ENCODE results near the gene STK39.

- TF ChIP-seq CTCF (optimal IDR thresholded peaks at IDR 0.05 in 1 of 3, IDR thresholded peaks at IDR 0.05 in 1 of 3, conservative IDR thresholded peaks at IDR 0.05 in 1 of 3; ENCODE audit: extremely low read depth in 1 of 3, insufficient read depth in 2 of 3, low read length in 3 of 3) = no peak
- no peak for TF ChIP-seq EZH2 (IDR thresholded peaks at IDR 0.05; ENCODE audit: low read length)
Observed at GRCh38 chr2:168166902-168167510, 80.4 kb downstream of the STK39 start.
